Measurements from ENCODE around the gene ARIH1.

Gene ARIH1

DNA sequence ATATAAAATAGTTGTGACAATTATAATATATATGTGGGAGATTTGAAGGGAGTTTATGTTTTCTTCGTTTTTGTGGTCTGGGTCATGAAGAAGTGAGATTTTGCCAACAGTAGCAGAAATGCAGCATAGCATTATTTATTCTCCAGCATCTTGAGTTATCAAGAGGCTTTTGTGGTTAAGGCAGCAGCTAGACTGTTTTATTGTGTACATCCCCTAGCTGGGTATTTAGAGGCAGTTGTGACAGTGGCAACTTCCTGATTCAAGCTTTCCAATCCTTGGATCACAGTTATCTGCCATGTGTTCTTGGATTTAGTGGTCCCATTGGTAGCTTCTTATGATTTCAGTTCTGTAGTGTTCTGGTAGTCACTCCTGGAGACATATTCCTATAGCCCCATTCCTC lies 29.0 kb downstream of the ARIH1 start:
- H3K4me1 ChIP-seq (ENCODE audit: control insufficient read depth, insufficient read depth, low read length, unreplicated experiment), result no peaks in the 10 kb centered on the region
- H2AFZ ChIP-seq (ENCODE audit: low read length, unreplicated experiment), result no peak overlapping the region
- H3K27me3 ChIP-seq (ENCODE audit: insufficient read depth, low read length), result no peaks in the 10 kb centered on the region
- H3K27ac ChIP-seq (ENCODE audit: low read depth, low read length), result no peak overlapping the region
- peaks cover 18% of the 10 kb centered on the region; the same call in 1 of the 2 replicates for H3K36me3 ChIP-seq (ENCODE audit: insufficient read depth, low read length)
- H3K79me2 ChIP-seq (ENCODE audit: control insufficient read depth, insufficient read depth, low read length, unreplicated experiment), result peaks cover 80% of the 10 kb centered on the region
- H3K4me3 ChIP-seq (ENCODE audit: low read depth, low read length), result no peak overlapping the region

DNA sequence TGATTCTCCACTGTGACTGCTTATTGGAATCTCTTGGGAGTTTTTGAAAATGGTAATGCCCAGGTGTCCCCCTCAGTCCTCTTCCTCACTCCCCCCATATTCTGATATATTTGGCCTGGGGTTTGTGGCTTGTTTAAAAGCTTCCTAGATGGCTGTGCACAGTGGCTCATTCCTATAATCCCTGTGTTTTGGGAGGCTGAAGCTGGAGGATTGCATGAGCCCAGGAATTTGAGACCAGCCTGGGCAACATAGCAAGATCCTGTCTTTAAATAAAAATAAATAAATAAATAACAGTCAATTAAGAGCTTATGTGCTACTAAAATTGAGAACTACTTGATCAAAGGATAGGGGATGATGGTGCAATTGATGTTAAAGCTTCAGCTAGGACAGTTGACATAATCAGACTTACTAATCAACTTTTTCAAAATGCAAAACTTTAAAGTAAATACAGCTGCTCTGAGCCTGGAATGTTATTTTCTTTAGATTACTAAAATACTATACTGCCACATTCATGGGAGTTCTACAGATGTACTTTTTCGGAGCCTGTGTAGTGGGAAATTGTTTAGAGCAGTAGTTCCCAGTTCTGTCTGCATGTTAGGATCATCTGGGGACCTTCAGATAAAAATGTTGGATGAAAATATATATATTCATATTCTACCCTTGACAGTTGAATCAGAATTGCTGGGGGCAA lies 33.4 kb downstream of the ARIH1 start:
- H2AFZ ChIP-seq (ENCODE audit: low read length, unreplicated experiment), result no peak overlapping the region
- H3K27ac ChIP-seq (ENCODE audit: low read depth, low read length), result no peak overlapping the region
- H3K27me3 ChIP-seq (ENCODE audit: insufficient read depth, low read length), result no peaks in the 10 kb centered on the region
- no peak overlapping the region for H3K4me3 ChIP-seq (ENCODE audit: low read depth, low read length)
- H3K36me3 ChIP-seq (ENCODE audit: insufficient read depth, low read length), result 0 out of 2 replicates have a peak, but pooled peaks cover 10% of the 10 kb centered on the region
- no peaks in the 10 kb centered on the region for H3K4me1 ChIP-seq (ENCODE audit: control insufficient read depth, insufficient read depth, low read length, unreplicated experiment)
- peaks cover 80% of the 10 kb centered on the region for H3K79me2 ChIP-seq (ENCODE audit: control insufficient read depth, insufficient read depth, low read length, unreplicated experiment)

DNA sequence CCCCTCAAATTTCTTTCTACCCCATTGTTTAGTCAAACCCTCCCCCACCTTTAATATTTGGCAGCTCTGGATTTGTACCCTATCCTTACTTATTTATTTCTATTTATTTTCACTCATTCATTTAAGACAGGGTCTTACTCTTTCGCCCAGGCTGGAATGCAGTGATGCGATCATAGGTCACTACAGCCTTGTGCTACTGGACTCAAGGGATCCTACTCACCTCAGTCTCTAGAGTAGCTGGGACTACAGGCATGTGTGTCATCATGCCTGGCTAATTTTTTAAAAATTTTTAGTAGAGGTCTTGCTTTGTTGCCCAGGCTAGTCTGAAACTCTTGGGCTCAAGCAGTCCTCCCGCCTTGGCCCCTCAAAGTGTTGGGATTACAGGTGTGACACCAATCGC lies 35.4 kb downstream of the ARIH1 start:
- Histone ChIP-seq H3K36me3 (ENCODE audit: insufficient read depth, low read length) (0 out of 2 replicates have a peak, but pooled peaks cover 3% of the 10 kb centered on the region), H3K4me3 (ENCODE audit: low read depth, low read length) (no peak overlapping the region), H3K4me1 (ENCODE audit: control insufficient read depth, insufficient read depth, low read length, unreplicated experiment) (no peaks in the 10 kb centered on the region), H3K27me3 (ENCODE audit: insufficient read depth, low read length) (no peaks in the 10 kb centered on the region), H3K79me2 (ENCODE audit: control insufficient read depth, insufficient read depth, low read length, unreplicated experiment) (peaks cover 79% of the 10 kb centered on the region), H2AFZ (ENCODE audit: low read length, unreplicated experiment) (no peak overlapping the region), H3K27ac (ENCODE audit: low read depth, low read length) (no peak overlapping the region)

DNA sequence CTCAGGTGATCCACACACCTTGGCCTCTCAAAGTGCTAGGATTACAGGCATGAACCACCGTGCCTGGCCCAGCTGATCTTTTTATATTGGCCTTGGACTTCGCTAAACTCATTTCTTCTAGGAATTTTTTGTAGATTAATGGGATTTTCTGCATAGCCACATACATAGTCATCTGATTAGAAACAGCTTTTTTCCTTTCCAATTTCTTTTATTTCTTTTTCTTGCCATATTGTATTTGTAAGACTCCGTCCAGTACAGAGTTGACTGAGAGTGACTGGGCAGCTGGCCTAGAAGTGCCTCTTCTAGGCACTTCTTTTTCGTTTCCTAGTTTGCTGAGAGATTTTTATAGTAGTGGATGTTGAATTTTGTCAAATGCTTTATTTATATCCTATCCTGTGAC lies 37.4 kb downstream of the ARIH1 start:
- Histone ChIP-seq H3K27me3 (ENCODE audit: insufficient read depth, low read length) (no peaks in the 10 kb centered on the region), H3K27ac (ENCODE audit: low read depth, low read length) (no peak overlapping the region), H3K4me3 (ENCODE audit: low read depth, low read length) (no peak overlapping the region), H3K36me3 (ENCODE audit: insufficient read depth, low read length) (no peaks in the 10 kb centered on the region), H3K79me2 (ENCODE audit: control insufficient read depth, insufficient read depth, low read length, unreplicated experiment) (peaks cover 84% of the 10 kb centered on the region), H3K4me1 (ENCODE audit: control insufficient read depth, insufficient read depth, low read length, unreplicated experiment) (peaks cover 8% of the 10 kb centered on the region), H2AFZ (ENCODE audit: low read length, unreplicated experiment) (no peak overlapping the region)

DNA sequence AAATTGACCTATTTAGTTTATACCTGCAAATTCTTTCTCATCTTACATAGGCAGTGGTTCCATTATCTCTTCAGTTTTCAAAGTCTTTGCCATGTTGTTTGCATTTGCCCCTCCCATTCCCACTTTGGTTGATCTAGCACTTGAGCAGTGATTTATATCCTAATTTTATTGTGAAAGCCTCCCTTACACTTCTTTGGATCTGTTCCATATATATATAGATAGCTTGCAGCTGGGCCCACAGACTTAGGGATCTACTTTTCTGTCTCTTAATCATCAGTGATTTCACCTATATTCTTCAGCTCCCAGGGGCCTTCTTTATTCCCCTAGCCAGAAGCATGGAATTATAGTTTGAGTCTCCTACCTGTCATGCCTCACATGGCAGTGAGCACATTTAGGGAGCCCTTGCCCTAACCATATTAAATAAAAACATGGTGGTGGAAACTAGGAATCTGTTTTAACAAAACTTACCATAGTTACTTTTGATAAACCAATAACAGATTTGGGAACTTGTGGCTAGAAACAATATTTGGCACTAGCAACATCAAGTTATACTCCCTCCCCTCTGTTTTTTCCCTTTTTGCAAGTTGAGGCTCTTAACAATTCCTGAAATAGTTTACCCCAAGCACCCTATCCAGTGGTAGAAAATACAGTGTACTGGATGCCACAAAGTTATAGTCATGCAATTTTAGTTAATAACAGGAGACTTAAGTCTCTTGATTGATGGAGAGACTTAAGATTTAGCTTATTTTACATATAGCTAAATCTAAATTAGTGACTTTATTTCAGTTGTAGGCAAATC lies 41.7 kb downstream of the ARIH1 start:
- no peak overlapping the region for H3K4me3 ChIP-seq (ENCODE audit: low read depth, low read length)
- no peak overlapping the region for H2AFZ ChIP-seq (ENCODE audit: low read length, unreplicated experiment)
- no peak overlapping the region for H3K27ac ChIP-seq (ENCODE audit: low read depth, low read length)
- peaks cover 8% of the 10 kb centered on the region for H3K4me1 ChIP-seq (ENCODE audit: control insufficient read depth, insufficient read depth, low read length, unreplicated experiment)
- H3K79me2 ChIP-seq (ENCODE audit: control insufficient read depth, insufficient read depth, low read length, unreplicated experiment), result peaks cover 70% of the 10 kb centered on the region
- no peaks in the 10 kb centered on the region for H3K36me3 ChIP-seq (ENCODE audit: insufficient read depth, low read length)
- H3K27me3 ChIP-seq (ENCODE audit: insufficient read depth, low read length), result no peaks in the 10 kb centered on the region

DNA sequence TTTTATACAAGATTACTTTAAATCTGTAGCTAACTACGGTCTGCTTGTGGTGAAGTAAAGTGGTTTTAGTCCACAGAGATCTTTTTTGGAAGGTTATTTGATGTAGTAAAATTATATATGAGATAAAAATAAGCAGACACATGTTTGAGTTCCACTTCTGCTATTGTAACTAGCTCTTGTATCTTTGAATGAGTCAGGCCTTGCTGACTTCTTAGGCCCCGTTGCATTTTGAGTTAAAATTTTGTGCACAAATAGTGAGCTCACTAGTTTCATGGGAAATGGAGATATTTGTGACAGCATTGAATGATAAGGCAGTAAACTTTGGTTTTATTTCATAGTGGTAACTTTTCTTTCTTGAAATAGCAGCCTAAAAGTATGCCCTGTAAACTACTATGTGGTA lies 42.6 kb downstream of the ARIH1 start:
- H3K4me3 ChIP-seq (ENCODE audit: low read depth, low read length), result no peak overlapping the region
- no peaks in the 10 kb centered on the region for H3K27me3 ChIP-seq (ENCODE audit: insufficient read depth, low read length)
- no peak overlapping the region for H3K27ac ChIP-seq (ENCODE audit: low read depth, low read length)
- peaks cover 69% of the 10 kb centered on the region for H3K79me2 ChIP-seq (ENCODE audit: control insufficient read depth, insufficient read depth, low read length, unreplicated experiment)
- no peak overlapping the region for H2AFZ ChIP-seq (ENCODE audit: low read length, unreplicated experiment)
- no peaks in the 10 kb centered on the region for H3K36me3 ChIP-seq (ENCODE audit: insufficient read depth, low read length)
- H3K4me1 ChIP-seq (ENCODE audit: control insufficient read depth, insufficient read depth, low read length, unreplicated experiment), result peaks cover 10% of the 10 kb centered on the region

DNA sequence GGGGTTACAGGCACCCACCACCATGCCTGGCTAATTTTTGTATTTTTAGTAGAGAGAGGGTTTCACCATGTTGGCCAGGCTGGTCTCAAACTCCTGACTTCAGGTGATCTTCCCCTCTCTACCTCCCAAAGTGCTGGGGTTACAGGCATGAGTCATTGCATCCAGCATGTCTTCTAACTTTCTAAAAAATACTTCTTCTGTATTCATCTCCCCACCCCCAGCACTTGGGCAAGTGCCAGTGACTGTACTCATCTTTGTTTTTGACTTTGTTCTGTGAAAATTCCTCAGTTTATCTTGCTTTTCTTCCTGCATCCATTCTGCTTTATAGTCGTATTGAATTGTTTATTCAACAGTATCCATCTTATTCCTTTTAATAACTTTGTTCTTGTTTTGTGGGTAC lies 47.6 kb downstream of the ARIH1 start:
- Histone ChIP-seq H3K36me3 (ENCODE audit: insufficient read depth, low read length) (peaks cover 3% of the 10 kb centered on the region; the same call in 1 of the 2 replicates), H3K27me3 (ENCODE audit: insufficient read depth, low read length) (no peaks in the 10 kb centered on the region), H3K27ac (ENCODE audit: low read depth, low read length) (no peak overlapping the region), H3K4me1 (ENCODE audit: control insufficient read depth, insufficient read depth, low read length, unreplicated experiment) (peaks cover 4% of the 10 kb centered on the region), H2AFZ (ENCODE audit: low read length, unreplicated experiment) (no peak overlapping the region), H3K79me2 (ENCODE audit: control insufficient read depth, insufficient read depth, low read length, unreplicated experiment) (peaks cover 29% of the 10 kb centered on the region), H3K4me3 (ENCODE audit: low read depth, low read length) (no peak overlapping the region)

DNA sequence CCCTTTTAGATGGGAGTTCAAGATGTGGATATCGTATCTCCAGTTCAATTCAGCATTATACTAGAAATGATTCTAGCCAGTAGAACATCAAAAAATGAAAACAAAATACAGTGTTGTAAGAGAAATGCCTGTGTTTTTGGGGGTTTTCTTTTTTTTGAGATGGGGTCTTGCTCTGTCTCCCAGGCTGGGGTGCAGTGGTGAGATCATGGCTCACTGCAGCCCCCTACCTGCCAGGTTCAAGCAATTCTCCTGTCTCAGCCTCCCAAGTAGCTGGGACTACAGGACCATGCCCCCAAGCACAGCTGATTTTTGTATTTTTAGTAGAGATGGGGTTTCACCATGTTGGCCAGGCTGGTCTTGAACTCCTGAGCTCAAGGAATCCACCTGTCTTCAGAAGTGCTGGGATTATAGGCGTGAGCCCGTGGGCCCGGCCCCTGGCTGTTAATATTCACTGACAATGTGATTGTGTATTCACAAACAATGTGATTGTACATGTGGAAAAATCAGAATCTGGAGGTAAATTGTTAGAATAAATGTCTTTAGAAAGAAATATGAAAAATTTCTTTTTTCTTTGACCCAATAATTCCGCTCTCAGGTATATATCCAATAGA lies 59.0 kb downstream of the ARIH1 start:
- Histone ChIP-seq H3K36me3 (ENCODE audit: insufficient read depth, low read length) (no peaks in the 10 kb centered on the region), H3K79me2 (ENCODE audit: control insufficient read depth, insufficient read depth, low read length, unreplicated experiment) (peaks cover 54% of the 10 kb centered on the region), H2AFZ (ENCODE audit: low read length, unreplicated experiment) (no peak overlapping the region), H3K4me1 (ENCODE audit: control insufficient read depth, insufficient read depth, low read length, unreplicated experiment) (no peaks in the 10 kb centered on the region), H3K27me3 (ENCODE audit: insufficient read depth, low read length) (no peaks in the 10 kb centered on the region), H3K4me3 (ENCODE audit: low read depth, low read length) (no peak overlapping the region), H3K27ac (ENCODE audit: low read depth, low read length) (no peak overlapping the region)

DNA sequence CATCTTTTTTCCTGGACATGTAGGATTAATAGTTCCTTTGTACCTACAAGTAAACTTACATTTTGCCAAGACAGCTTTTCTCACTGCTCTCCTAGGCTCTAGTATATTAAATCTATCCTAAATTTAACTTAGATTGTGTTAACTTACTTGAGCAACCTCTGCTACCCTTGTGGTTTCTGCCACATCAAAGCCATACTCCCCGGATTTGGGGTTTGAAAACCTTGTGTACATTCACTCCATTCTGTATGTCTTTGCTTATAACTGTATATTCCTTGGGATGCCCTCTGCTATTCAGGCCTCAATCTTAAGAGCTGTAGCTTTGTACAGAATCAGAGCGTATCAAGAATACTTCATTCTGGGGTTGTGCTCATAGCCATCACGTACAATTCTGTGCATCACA lies 60.4 kb downstream of the ARIH1 start:
- no peak overlapping the region for H3K4me3 ChIP-seq (ENCODE audit: low read depth, low read length)
- no peaks in the 10 kb centered on the region for H3K4me1 ChIP-seq (ENCODE audit: control insufficient read depth, insufficient read depth, low read length, unreplicated experiment)
- peaks cover 57% of the 10 kb centered on the region for H3K79me2 ChIP-seq (ENCODE audit: control insufficient read depth, insufficient read depth, low read length, unreplicated experiment)
- no peak overlapping the region for H2AFZ ChIP-seq (ENCODE audit: low read length, unreplicated experiment)
- H3K27ac ChIP-seq (ENCODE audit: low read depth, low read length), result no peak overlapping the region
- peaks cover 10% of the 10 kb centered on the region for H3K36me3 ChIP-seq (ENCODE audit: insufficient read depth, low read length)
- no peaks in the 10 kb centered on the region for H3K27me3 ChIP-seq (ENCODE audit: insufficient read depth, low read length)

DNA sequence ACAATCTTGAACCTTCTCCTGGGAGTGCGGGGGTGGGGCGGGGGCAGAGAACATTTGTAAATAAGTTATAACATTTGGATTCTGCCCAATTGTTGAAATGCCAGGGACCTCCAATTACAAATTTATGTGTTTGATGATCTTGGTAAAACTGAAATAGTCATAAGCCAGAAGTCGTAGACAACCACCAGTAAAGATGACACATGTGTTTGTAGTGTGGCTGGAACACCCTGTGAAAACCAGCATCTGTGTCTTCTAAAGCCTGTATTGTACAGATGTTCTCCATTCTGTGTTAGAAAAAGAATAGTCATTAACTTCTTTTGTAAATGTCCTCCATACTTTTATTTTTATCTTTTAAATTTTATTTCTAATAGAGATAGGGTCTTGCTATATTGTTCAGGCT lies 61.8 kb downstream of the ARIH1 start:
- Histone ChIP-seq H3K27ac (ENCODE audit: low read depth, low read length) (no peak overlapping the region), H3K27me3 (ENCODE audit: insufficient read depth, low read length) (no peaks in the 10 kb centered on the region), H3K4me1 (ENCODE audit: control insufficient read depth, insufficient read depth, low read length, unreplicated experiment) (no peaks in the 10 kb centered on the region), H2AFZ (ENCODE audit: low read length, unreplicated experiment) (no peak overlapping the region), H3K4me3 (ENCODE audit: low read depth, low read length) (no peak overlapping the region), H3K79me2 (ENCODE audit: control insufficient read depth, insufficient read depth, low read length, unreplicated experiment) (peaks cover 61% of the 10 kb centered on the region), H3K36me3 (ENCODE audit: insufficient read depth, low read length) (peaks cover 19% of the 10 kb centered on the region)

Measured in ACC112 (cell line).